OCI-LY1 (cell line): ENCODE results near the gene ADCY2.

Experiments used
- H2AFZ ChIP-seq: fragments of 200-600 bp; sonication (generic), shearing (Covaris generic); 2 replicates; pipeline ENCODE4 v1.6.0; 2014; ENCODE audit warnings: antibody characterized with exemption, mild to moderate bottlenecking, low read length
- H3F3A ChIP-seq: fragments of 200-600 bp; sonication (generic), shearing (Covaris generic); 2 replicates; pipeline ENCODE4 v1.6.0; 2014; ENCODE audit warnings: mild to moderate bottlenecking, antibody characterized with exemption, low read length, moderate library complexity; ENCODE audit not compliant: insufficient read depth
- H3K27ac ChIP-seq: fragments of 200-600 bp; sonication (generic); 2 replicates; pipeline ENCODE4 v1.5.1; 2014; ENCODE audit warnings: low read length, mixed run types, mild to moderate bottlenecking, low read depth; ENCODE audit not compliant: poor library complexity, severe bottlenecking
- H3K27me3 ChIP-seq: fragments of 200-600 bp; sonication (generic); 2 replicates; pipeline ENCODE4 v1.6.0; 2014; ENCODE audit warnings: antibody characterized with exemption, mild to moderate bottlenecking, low read length, moderate library complexity; ENCODE audit not compliant: insufficient read depth
- H3K36me3 ChIP-seq: fragments of 200-600 bp; sonication (generic); 2 replicates; pipeline ENCODE4 v1.6.1; 2014; ENCODE audit warnings: mild to moderate bottlenecking, antibody characterized with exemption, low read length, moderate library complexity, mixed read lengths; ENCODE audit not compliant: insufficient read depth
- H3K4me1 ChIP-seq: fragments of 200-600 bp; sonication (generic); 2 replicates; pipeline ENCODE4 v1.5.1; 2014; ENCODE audit warnings: mild to moderate bottlenecking, low read length, moderate library complexity; ENCODE audit not compliant: insufficient read depth, severe bottlenecking
- H3K4me2 ChIP-seq: fragments of 200-600 bp; sonication (generic), shearing (Covaris generic); 2 replicates; pipeline ENCODE4 v1.6.1; 2014; ENCODE audit warnings: low read length
- H3K4me3 ChIP-seq: fragments of 200-600 bp; sonication (generic); 2 replicates; pipeline ENCODE4 v1.5.1; 2014; ENCODE audit warnings: low read length, low read depth, mild to moderate bottlenecking, mixed read lengths; ENCODE audit not compliant: poor library complexity, severe bottlenecking
- H3K79me2 ChIP-seq: fragments of 200-600 bp; shearing (Covaris generic); 2 replicates; pipeline ENCODE4 v1.6.1; 2016; ENCODE audit warnings: mixed run types, low read length, mixed read lengths; ENCODE audit not compliant: insufficient read depth
- H3K9ac ChIP-seq: fragments of 200-600 bp; sonication (generic), shearing (Covaris generic); 2 replicates; pipeline ENCODE4 v1.6.1; 2014; ENCODE audit warnings: mild to moderate bottlenecking, low read length, mixed read lengths
- H3K9me2 ChIP-seq: fragments of 200-600 bp; sonication (generic), shearing (Covaris generic); 2 replicates; pipeline ENCODE4 v1.6.1; 2014; ENCODE audit warnings: low read depth, mild to moderate bottlenecking, low read length, mixed read lengths
- H3K9me3 ChIP-seq: fragments of 200-600 bp; shearing (Covaris generic); 2 replicates; pipeline ENCODE4 v1.6.1; 2014; ENCODE audit warnings: low read length, mixed read lengths
- H4K20me1 ChIP-seq: fragments of 200-600 bp; sonication (generic), shearing (Covaris generic); 2 replicates; pipeline ENCODE4 v1.6.0; 2016; ENCODE audit warnings: mild to moderate bottlenecking, low read length; ENCODE audit not compliant: insufficient read depth
- EZH2 ChIP-seq: fragments of 200-600 bp; sonication (generic), shearing (Covaris generic); IDR thresholded peaks from 2 replicates; pipeline ENCODE4 v1.8.0; 2017; ENCODE audit warnings: borderline replicate concordance, mixed run types, mild to moderate bottlenecking, antibody characterized with exemption, low read length, moderate library complexity, mixed read lengths
- TF ChIP-seq, protein P1 (sequence below): fragments of 200-600 bp; sonication (generic), shearing (Covaris generic); IDR thresholded peaks from 2 replicates; pipeline ENCODE4 v1.5.1; 2017; ENCODE audit warnings: mild to moderate bottlenecking, antibody characterized with exemption, low read length, moderate library complexity, mixed read lengths

ADCY2 gene

DNA sequence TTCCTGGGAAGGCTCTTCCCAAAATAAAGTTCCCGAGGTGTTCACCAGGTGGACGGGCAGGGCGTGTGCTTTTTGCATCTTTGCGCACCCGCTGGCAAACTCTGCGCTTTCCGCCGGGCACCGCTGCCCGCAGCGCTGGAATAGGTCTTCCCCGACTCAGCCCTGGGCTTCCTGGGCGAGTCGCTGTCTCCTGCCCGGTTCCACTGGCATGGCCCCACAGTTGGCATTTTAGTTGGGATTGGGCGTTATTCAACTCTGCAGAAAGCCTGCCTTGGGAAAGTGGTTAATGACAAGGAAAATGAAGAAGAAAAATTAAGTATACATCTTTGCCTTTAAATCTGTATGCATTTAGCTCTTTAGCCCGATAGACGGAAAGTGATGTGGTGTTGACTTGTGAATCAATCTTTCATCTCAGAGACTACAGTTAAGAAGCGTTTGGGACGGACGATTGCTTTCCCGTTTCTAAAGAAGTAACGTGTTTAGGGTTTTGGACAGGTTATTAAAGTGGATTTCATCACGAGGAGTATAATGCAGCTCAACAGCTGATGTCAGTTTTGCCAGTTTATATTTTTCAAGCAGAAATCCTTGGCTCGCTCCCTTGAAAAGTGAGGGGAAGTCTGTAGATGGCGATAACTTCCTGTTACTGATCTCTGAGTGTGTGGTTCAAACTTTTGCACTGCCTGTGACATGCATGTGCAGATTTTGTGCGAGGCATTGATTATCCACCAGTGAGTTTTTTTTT lies 946 bp downstream of the ADCY2 start:
- Histone ChIP-seq H3K4me1 (no peaks in the 10 kb centered on the region), H3K27ac (no peak overlapping the region), H2AFZ (no peak overlapping the region), H3K9ac (no peak overlapping the region), H3K79me2 (no peaks in the 10 kb centered on the region), H4K20me1 (no peaks in the 10 kb centered on the region), H3K4me2 (no peak overlapping the region), H3K4me3 (no peak overlapping the region), H3K36me3 (no peaks in the 10 kb centered on the region), H3K9me3 (no peaks in the 10 kb centered on the region), H3F3A (no peaks in the 10 kb centered on the region), H3K27me3 (no peaks in the 10 kb centered on the region), H3K9me2 (no peaks in the 10 kb centered on the region)
- TF ChIP-seq, protein P1, sequence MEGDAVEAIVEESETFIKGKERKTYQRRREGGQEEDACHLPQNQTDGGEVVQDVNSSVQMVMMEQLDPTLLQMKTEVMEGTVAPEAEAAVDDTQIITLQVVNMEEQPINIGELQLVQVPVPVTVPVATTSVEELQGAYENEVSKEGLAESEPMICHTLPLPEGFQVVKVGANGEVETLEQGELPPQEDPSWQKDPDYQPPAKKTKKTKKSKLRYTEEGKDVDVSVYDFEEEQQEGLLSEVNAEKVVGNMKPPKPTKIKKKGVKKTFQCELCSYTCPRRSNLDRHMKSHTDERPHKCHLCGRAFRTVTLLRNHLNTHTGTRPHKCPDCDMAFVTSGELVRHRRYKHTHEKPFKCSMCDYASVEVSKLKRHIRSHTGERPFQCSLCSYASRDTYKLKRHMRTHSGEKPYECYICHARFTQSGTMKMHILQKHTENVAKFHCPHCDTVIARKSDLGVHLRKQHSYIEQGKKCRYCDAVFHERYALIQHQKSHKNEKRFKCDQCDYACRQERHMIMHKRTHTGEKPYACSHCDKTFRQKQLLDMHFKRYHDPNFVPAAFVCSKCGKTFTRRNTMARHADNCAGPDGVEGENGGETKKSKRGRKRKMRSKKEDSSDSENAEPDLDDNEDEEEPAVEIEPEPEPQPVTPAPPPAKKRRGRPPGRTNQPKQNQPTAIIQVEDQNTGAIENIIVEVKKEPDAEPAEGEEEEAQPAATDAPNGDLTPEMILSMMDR: no peak
- TF ChIP-seq EZH2: no peak

DNA sequence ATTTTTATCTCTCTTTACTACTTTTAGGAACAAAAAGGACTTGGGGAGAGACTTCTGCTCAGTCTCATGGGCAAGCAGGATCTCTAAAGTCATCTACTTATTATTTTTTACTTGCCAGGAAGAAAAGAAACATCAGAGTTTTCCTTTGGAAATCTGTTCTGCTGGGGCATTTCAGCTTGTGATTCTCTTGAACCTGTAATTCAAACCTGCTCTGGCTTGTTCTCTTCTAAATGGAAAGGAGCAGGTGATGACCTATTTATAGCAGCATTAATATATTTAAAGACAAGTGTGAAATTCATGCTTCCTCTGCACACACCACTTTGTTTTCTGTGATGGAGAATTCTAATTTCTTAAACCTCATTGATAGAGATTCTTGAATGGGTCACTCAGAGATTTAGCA lies 2.0 kb downstream of the ADCY2 start:
- H3K4me2 ChIP-seq: no peak overlapping the region
- no peak overlapping the region for H3K4me3 ChIP-seq
- H3F3A ChIP-seq: no peaks in the 10 kb centered on the region
- TF ChIP-seq, protein P1: no peak
- no peak for TF ChIP-seq EZH2
- no peaks in the 10 kb centered on the region for H3K4me1 ChIP-seq
- H2AFZ ChIP-seq: no peak overlapping the region
- H3K27me3 ChIP-seq: no peaks in the 10 kb centered on the region
- H3K9me2 ChIP-seq: no peaks in the 10 kb centered on the region
- H3K79me2 ChIP-seq: no peaks in the 10 kb centered on the region
- H3K9ac ChIP-seq: no peak overlapping the region
- H3K36me3 ChIP-seq: no peaks in the 10 kb centered on the region
- no peak overlapping the region for H3K27ac ChIP-seq
- no peaks in the 10 kb centered on the region for H4K20me1 ChIP-seq
- H3K9me3 ChIP-seq: no peaks in the 10 kb centered on the region

DNA sequence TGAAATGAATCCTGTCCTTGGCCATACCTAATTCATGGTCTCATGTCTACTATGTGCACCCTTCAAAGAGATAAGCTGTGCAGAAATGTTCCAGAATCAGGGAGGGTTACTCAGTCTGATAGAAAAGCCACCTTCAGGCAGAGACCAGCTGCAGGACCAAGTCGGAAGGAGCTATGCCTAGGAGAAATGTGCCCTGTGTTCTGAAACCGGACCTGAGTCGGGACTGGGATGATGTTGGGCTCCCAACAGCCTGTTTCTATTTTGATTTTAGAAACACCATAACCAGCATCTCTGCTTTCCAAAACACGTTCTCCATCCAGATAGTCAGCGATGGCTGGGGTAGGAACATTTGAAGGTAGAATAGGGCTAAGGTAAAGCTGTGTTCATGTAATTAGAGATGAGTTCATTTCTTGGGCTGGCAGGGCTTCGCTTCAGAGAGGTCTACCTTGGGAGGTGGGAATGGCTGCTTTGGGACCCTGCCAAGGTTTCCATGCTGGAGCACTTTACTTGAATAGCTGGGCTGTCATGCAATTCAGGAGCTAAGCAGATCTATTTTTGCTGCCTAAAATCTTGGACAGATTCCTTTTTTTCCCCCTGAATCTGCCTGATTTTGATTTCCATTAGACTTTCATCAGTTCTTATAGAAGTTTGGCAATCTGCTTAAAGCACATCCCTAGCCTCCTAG lies 2.8 kb downstream of the ADCY2 start:
- no peaks in the 10 kb centered on the region for H3K9me3 ChIP-seq
- H3K27me3 ChIP-seq: no peaks in the 10 kb centered on the region
- H3K4me1 ChIP-seq: no peaks in the 10 kb centered on the region
- no peaks in the 10 kb centered on the region for H3K9me2 ChIP-seq
- H3K4me3 ChIP-seq: no peak overlapping the region
- no peaks in the 10 kb centered on the region for H4K20me1 ChIP-seq
- H3K4me2 ChIP-seq: no peak overlapping the region
- no peaks in the 10 kb centered on the region for H3K36me3 ChIP-seq
- TF ChIP-seq EZH2: no peak
- TF ChIP-seq, protein P1: no peak
- H3F3A ChIP-seq: no peaks in the 10 kb centered on the region
- H2AFZ ChIP-seq: no peak overlapping the region
- H3K27ac ChIP-seq: no peak overlapping the region
- no peaks in the 10 kb centered on the region for H3K79me2 ChIP-seq
- no peak overlapping the region for H3K9ac ChIP-seq
